GM12891 (cell line): ENCODE results near the gene AP2M1.

ENCODE experiments used
- PAX5 ChIP-seq: IDR thresholded peaks from 2 replicates; pipeline ENCODE4 v1.6.1; 2011; ENCODE audit warnings: low read length, moderate library complexity, mild to moderate bottlenecking; ENCODE audit not compliant: insufficient read depth, severe bottlenecking
- POLR2A ChIP-seq: IDR thresholded peaks from 2 replicates; pipeline ENCODE4 v1.6.1; 2011; ENCODE audit warnings: low read depth, low read length, control low read depth
- POLR2AphosphoS5 ChIP-seq: IDR thresholded peaks from 2 replicates; pipeline ENCODE4 v1.6.1; 2011; ENCODE audit warnings: low read depth, low read length, control low read depth
- POU2F2 ChIP-seq: IDR thresholded peaks from 2 replicates; pipeline ENCODE4 v1.6.1; 2011; ENCODE audit warnings: low read depth, mild to moderate bottlenecking, control low read depth, low read length, moderate library complexity
- SPI1 ChIP-seq: IDR thresholded peaks from 2 replicates; pipeline ENCODE4 v1.6.1; 2011; ENCODE audit warnings: low read depth, low read length, control low read depth
- TAF1 ChIP-seq: IDR thresholded peaks from 2 replicates; pipeline ENCODE4 v1.6.1; 2011; ENCODE audit warnings: low read depth, low read length, control low read depth

GRCh38 chr3:184158404-184158803, 16.3 kb upstream of the AP2M1 start:
- TF ChIP-seq TAF1 (no peak), POLR2AphosphoS5 (no peak), POLR2A (no peak), PAX5 (no peak), SPI1 (no peak), POU2F2 (no peak)
